GM12891 (cell line): Measurements from ENCODE around the gene C2CD2L.

ENCODE experiments used
- PAX5 ChIP-seq: IDR thresholded peaks from 2 replicates; pipeline ENCODE4 v1.6.1; 2011; ENCODE audit warnings: low read length, moderate library complexity, mild to moderate bottlenecking; ENCODE audit not compliant: insufficient read depth, severe bottlenecking
- POLR2A ChIP-seq: IDR thresholded peaks from 2 replicates; pipeline ENCODE4 v1.6.1; 2011; ENCODE audit warnings: low read depth, low read length, control low read depth
- POLR2AphosphoS5 ChIP-seq: IDR thresholded peaks from 2 replicates; pipeline ENCODE4 v1.6.1; 2011; ENCODE audit warnings: low read depth, low read length, control low read depth
- POU2F2 ChIP-seq: IDR thresholded peaks from 2 replicates; pipeline ENCODE4 v1.6.1; 2011; ENCODE audit warnings: low read depth, mild to moderate bottlenecking, control low read depth, low read length, moderate library complexity
- SPI1 ChIP-seq: IDR thresholded peaks from 2 replicates; pipeline ENCODE4 v1.6.1; 2011; ENCODE audit warnings: low read depth, low read length, control low read depth
- TAF1 ChIP-seq: IDR thresholded peaks from 2 replicates; pipeline ENCODE4 v1.6.1; 2011; ENCODE audit warnings: low read depth, low read length, control low read depth

DNA sequence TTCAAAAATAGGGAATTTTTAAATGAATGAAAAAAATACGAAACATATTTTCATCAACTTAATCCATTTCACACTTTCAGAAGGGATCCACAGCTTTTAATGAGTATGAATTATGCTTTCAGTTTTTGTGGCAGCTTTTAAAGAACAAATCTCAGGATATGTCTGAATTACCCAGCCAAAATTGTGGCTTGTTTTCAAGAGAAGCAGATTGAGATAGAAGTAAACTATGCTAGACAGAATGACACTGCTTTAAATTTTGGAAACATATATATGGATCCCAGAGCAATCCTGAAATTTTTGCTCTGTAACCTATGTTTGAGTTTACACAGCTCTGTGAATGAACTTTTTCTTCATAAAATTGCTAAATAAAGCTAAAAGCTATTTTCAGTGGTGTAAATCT lies 11.8 kb downstream of the C2CD2L start:
- TF ChIP-seq POLR2AphosphoS5: no peak
- no peak for TF ChIP-seq POLR2A
- no peak for TF ChIP-seq TAF1
- no peak for TF ChIP-seq PAX5
- no peak for TF ChIP-seq SPI1
- no peak for TF ChIP-seq POU2F2
